GM23338 (cell line): ENCODE data around the gene MARCHF3. TPM values are rescaled to one million over a fixed set of nuclear protein-coding genes. Genes with fewer than 3 reads are reported as not detected.
"Not testable (repeated sequence)": the region's sequence is repeated elsewhere in the genome, so short reads cannot be mapped to it uniquely, and the experiment has no call there.

Experiments
- ATAC-seq: fragments of 200-7000 bp; cut with Tn5 transposase; 3 replicates; pipeline ENCODE4 v1.9.1; 2020
- DNase-seq: peaks from one replicate; pipeline ENCODE4 v3.0.0-alpha.2; 2015; ENCODE audit warnings: low spot score
- H2AFZ ChIP-seq: fragments of 200-600 bp; sonication (generic); 2 replicates; pipeline ENCODE4 v1.8.0; 2016; ENCODE audit warnings: antibody characterized with exemption, mild to moderate bottlenecking, moderate library complexity
- H3F3A ChIP-seq: fragments of 200-600 bp; sonication (generic); replicated peaks from 2 replicates; pipeline ENCODE4 v1.8.0; 2017; ENCODE audit warnings: antibody characterized with exemption, mixed run types, low read depth
- H3K27ac ChIP-seq: fragments of 200-600 bp; sonication (generic); 2 replicates; pipeline ENCODE4 v1.6.1; 2016; ENCODE audit warnings: low read depth
- H3K27me3 ChIP-seq: fragments of 200-600 bp; sonication (generic); 2 replicates; pipeline ENCODE4 v1.8.0; 2016; ENCODE audit warnings: mild to moderate bottlenecking, mixed run types, moderate library complexity; ENCODE audit not compliant: insufficient read depth
- H3K36me3 ChIP-seq: fragments of 200-600 bp; sonication (generic); 2 replicates; pipeline ENCODE4 v1.8.0; 2016; ENCODE audit warnings: mild to moderate bottlenecking; ENCODE audit not compliant: insufficient read depth
- H3K4me1 ChIP-seq: fragments of 200-600 bp; sonication (generic); 2 replicates; pipeline ENCODE4 v1.8.0; 2016; ENCODE audit warnings: mild to moderate bottlenecking, moderate library complexity; ENCODE audit not compliant: insufficient read depth
- H3K4me2 ChIP-seq: fragments of 200-600 bp; sonication (generic); 2 replicates; pipeline ENCODE4 v1.7.1; 2017; ENCODE audit warnings: mixed run types
- H3K4me3 ChIP-seq: fragments of 200-600 bp; sonication (generic); 2 replicates; pipeline ENCODE4 v1.6.1; 2016; ENCODE audit warnings: mixed run types
- H3K79me2 ChIP-seq: fragments of 200-600 bp; sonication (generic); replicated peaks from 2 replicates; pipeline ENCODE4 v1.8.0; 2017; ENCODE audit warnings: mild to moderate bottlenecking; ENCODE audit not compliant: insufficient read depth
- H3K9me2 ChIP-seq: fragments of 200-600 bp; sonication (generic); 2 replicates; pipeline ENCODE4 v1.8.0; 2017; ENCODE audit not compliant: insufficient read depth
- H4K20me1 ChIP-seq: fragments of 200-600 bp; sonication (generic); replicated peaks from 2 replicates; pipeline ENCODE4 v1.8.0; 2017; ENCODE audit warnings: mild to moderate bottlenecking; ENCODE audit not compliant: insufficient read depth
- H3K27ac Mint-ChIP-seq: 2 replicates; pipeline ENCODE4 v1.8.0; 2020; ENCODE audit warnings: inconsistent platforms, mild to moderate bottlenecking, moderate library complexity, mixed read lengths
- H3K27me3 Mint-ChIP-seq: 3 replicates; pipeline ENCODE4 v1.8.0; 2022; ENCODE audit warnings: low read depth, mild to moderate bottlenecking, moderate library complexity, mixed read lengths, inconsistent platforms; ENCODE audit not compliant: insufficient read depth, poor library complexity
- H3K36me3 Mint-ChIP-seq: 3 replicates; pipeline ENCODE4 v1.8.0; 2021; ENCODE audit warnings: low read depth, mild to moderate bottlenecking, inconsistent platforms, moderate library complexity, mixed read lengths
- H3K4me1 Mint-ChIP-seq: 3 replicates; pipeline ENCODE4 v1.8.0; 2020; ENCODE audit warnings: mild to moderate bottlenecking, inconsistent platforms, mixed read lengths
- H3K4me3 Mint-ChIP-seq: 3 replicates; pipeline ENCODE4 v1.8.0; 2021; ENCODE audit warnings: moderate library complexity, mild to moderate bottlenecking, inconsistent platforms, mixed read lengths
- H3K9me3 Mint-ChIP-seq: 3 replicates; pipeline ENCODE4 v1.8.0; 2020; ENCODE audit warnings: moderate library complexity, mild to moderate bottlenecking, inconsistent platforms, mixed read lengths
- CREB1 ChIP-seq: fragments of 250-450 bp; sonication (Bioruptor Pico); IDR thresholded peaks from 2 replicates; pipeline ENCODE4 v1.5.0; 2020; ENCODE audit warnings: low read depth, mild to moderate bottlenecking, moderate library complexity
- NANOG ChIP-seq: IDR thresholded peaks from 2 replicates; pipeline ENCODE4 v1.6.1; 2016; ENCODE audit warnings: antibody characterized with exemption, borderline replicate concordance
- POLR2AphosphoS5 ChIP-seq: IDR thresholded peaks from 2 replicates; pipeline ENCODE4 v1.6.1; 2016; ENCODE audit warnings: antibody characterized with exemption, low read depth
- polyA plus RNA-seq: library from polyadenylated mRNA; unstranded; fragments of >200 nt; fragmentation: Nextera tagmentation; extraction: Ambion mirVana; gene quantifications from 2 replicates; pipeline ENCODE4 v1.2.1, GENCODE V29; 2016
- total RNA-seq: library from RNA; depleted of rRNA; stranded (reverse); fragments of >200 nt; shearing (Covaris generic); gene quantifications from 2 replicates; pipeline ENCODE4 v1.2.3, GENCODE V29; 2014
- TF ChIP-seq, protein P1 (sequence below): IDR thresholded peaks from one replicate; pipeline ENCODE4 v1.6.1; 2018; ENCODE audit warnings: antibody characterized with exemption; ENCODE audit not compliant: unreplicated experiment

Gene MARCHF3
- total and polyA plus RNA-seq, 2 experiments from 2014 or later: 7.0 to 12.7 TPM

DNA sequence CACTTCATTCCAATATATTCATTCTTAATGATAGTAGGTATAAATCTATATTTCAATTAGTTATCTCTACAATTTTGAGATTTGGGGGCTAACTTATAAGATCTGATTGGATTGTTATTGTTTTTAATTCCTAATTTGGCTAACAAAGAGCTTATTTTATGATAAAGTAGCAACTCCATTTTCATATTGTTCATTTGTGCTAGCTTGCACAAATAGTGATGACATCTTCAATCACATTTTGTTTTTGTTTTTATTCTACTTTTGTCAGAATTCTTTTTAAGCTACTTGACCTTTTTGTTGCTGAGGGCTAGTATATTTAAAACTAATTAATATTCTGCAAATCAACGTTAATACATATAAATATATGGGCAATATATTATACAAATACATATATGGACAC, 22.8 kb downstream of the MARCHF3 start:
- Histone ChIP-seq H2AFZ (no peak overlapping the region), H3K9me2 (no peaks in the 10 kb centered on the region), H3F3A (no peaks in the 10 kb centered on the region), H3K36me3 (no peaks in the 10 kb centered on the region), H3K4me2 (no peak overlapping the region), H3K4me3 (no peak overlapping the region), H3K27ac (no peak overlapping the region), H4K20me1 (no peaks in the 10 kb centered on the region), H3K4me1 (no peaks in the 10 kb centered on the region; the same call in 1 of the 2 replicates), H3K79me2 (no peaks in the 10 kb centered on the region; the same call in 1 of the 2 replicates), H3K27me3 (no peaks in the 10 kb centered on the region)
- Mint-ChIP-seq H3K36me3 (no peaks in the 10 kb centered on the region; the same call in 2 of the 3 replicates), H3K9me3 (no peaks in the 10 kb centered on the region), H3K27ac (no peak overlapping the region), H3K4me3 (no peak overlapping the region), H3K27me3 (peaks cover 4% of the 10 kb centered on the region), H3K4me1 (peaks cover 14% of the 10 kb centered on the region)
- DNase-seq: no peak
- TF ChIP-seq CREB1 (no peak), NANOG (no peak)
- ATAC-seq: no peak

DNA sequence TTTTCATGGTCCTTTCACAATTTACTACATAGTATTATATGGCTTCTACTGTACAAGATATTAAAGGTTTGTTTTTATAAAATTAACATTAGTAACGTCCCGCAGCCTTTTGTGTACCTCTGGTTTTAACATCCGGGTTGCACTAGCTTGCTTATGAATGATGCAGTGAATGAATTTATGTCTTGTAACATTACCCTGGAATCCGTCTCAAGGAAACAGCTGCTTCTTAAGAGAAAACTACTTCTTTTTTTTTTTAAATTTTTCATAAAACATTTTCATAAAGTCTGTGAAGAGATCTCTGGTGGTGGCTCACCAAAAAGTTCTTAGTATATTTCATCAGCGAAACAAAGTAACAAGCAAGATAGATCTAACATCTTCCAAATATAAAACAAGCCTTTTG, 23.6 kb downstream of the MARCHF3 start:
- no peaks in the 10 kb centered on the region for H3K27me3 ChIP-seq
- no peaks in the 10 kb centered on the region for H4K20me1 ChIP-seq
- Mint-ChIP-seq H3K27ac (no peak overlapping the region), H3K36me3 (no peaks in the 10 kb centered on the region; the same call in 2 of the 3 replicates), H3K9me3 (no peaks in the 10 kb centered on the region), H3K4me3 (no peak overlapping the region), H3K4me1 (peaks cover 14% of the 10 kb centered on the region), H3K27me3 (peaks cover 4% of the 10 kb centered on the region)
- no peaks in the 10 kb centered on the region for H3F3A ChIP-seq
- no peak overlapping the region for H2AFZ ChIP-seq
- H3K9me2 ChIP-seq: no peaks in the 10 kb centered on the region
- H3K4me1 ChIP-seq: no peaks in the 10 kb centered on the region; the same call in 1 of the 2 replicates
- no peak overlapping the region for H3K4me3 ChIP-seq
- no peak overlapping the region for H3K4me2 ChIP-seq
- H3K27ac ChIP-seq: no peak overlapping the region
- ATAC-seq (no peak), DNase-seq (no peak)
- TF ChIP-seq POLR2AphosphoS5: no peak
- H3K36me3 ChIP-seq: no peaks in the 10 kb centered on the region
- H3K79me2 ChIP-seq: no peaks in the 10 kb centered on the region

DNA sequence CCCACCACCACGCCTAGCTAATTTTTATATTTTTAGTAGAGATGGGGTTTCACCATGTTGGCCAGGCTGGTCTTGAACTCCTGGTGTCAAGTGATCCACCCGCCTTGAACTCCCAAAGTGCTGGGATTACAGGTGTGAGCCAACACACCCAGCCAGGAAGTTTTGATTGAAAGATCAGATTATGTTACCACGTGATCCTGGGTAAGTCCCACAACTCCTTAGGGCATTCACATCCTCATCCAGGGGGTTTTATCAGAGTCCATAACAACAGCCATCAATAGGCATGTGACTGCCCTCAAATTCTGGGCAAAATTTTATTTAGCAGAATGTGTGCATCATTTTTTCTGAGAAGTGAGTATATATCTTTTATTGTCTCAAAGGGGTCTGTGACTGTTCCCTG, 25.1 kb downstream of the MARCHF3 start:
- H3K36me3 Mint-ChIP-seq: not testable (repeated sequence)

DNA sequence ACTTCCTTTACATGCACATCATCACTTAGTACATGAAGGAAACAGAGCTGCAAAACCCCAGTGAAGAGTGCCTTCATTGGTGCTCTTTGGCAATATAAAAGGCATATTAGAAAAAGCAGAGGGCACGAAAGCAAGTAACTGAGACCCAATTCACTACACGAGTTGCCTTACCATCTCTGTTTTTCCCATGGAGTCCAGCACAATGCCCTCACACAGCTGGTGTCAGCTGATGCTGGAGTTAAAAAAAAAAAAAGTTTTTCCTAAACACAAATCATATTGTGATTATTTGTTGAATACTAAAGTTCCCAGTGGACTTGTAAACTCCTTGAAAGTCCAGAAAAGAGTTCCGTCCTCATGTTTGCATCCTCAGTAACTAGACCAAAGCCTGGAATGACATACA, 25.6 kb downstream of the MARCHF3 start:
- Mint-ChIP-seq H3K36me3 (no peaks in the 10 kb centered on the region; the same call in 2 of the 3 replicates), H3K9me3 (no peaks in the 10 kb centered on the region), H3K27me3 (peaks cover 4% of the 10 kb centered on the region), H3K4me3 (no peak overlapping the region), H3K4me1 (peaks cover 13% of the 10 kb centered on the region), H3K27ac (no peak overlapping the region)
- Histone ChIP-seq H3K4me2 (no peak overlapping the region), H3K27me3 (no peaks in the 10 kb centered on the region), H3K27ac (no peak overlapping the region), H3K36me3 (no peaks in the 10 kb centered on the region), H3K4me3 (no peak overlapping the region), H3F3A (no peaks in the 10 kb centered on the region), H3K4me1 (no peaks in the 10 kb centered on the region; the same call in 1 of the 2 replicates), H3K9me2 (no peaks in the 10 kb centered on the region), H2AFZ (no peak overlapping the region), H4K20me1 (0 out of 2 replicates have a peak, but pooled peaks cover 3% of the 10 kb centered on the region), H3K79me2 (no peaks in the 10 kb centered on the region)
- DNase-seq (no peak), ATAC-seq (no peak)
- TF ChIP-seq POLR2AphosphoS5: no peak
- TF ChIP-seq, protein P1, sequence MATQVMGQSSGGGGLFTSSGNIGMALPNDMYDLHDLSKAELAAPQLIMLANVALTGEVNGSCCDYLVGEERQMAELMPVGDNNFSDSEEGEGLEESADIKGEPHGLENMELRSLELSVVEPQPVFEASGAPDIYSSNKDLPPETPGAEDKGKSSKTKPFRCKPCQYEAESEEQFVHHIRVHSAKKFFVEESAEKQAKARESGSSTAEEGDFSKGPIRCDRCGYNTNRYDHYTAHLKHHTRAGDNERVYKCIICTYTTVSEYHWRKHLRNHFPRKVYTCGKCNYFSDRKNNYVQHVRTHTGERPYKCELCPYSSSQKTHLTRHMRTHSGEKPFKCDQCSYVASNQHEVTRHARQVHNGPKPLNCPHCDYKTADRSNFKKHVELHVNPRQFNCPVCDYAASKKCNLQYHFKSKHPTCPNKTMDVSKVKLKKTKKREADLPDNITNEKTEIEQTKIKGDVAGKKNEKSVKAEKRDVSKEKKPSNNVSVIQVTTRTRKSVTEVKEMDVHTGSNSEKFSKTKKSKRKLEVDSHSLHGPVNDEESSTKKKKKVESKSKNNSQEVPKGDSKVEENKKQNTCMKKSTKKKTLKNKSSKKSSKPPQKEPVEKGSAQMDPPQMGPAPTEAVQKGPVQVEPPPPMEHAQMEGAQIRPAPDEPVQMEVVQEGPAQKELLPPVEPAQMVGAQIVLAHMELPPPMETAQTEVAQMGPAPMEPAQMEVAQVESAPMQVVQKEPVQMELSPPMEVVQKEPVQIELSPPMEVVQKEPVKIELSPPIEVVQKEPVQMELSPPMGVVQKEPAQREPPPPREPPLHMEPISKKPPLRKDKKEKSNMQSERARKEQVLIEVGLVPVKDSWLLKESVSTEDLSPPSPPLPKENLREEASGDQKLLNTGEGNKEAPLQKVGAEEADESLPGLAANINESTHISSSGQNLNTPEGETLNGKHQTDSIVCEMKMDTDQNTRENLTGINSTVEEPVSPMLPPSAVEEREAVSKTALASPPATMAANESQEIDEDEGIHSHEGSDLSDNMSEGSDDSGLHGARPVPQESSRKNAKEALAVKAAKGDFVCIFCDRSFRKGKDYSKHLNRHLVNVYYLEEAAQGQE: no peak

More for the DNA sequence above, 25.1 kb downstream of the MARCHF3 start:
- not testable (repeated sequence) for H3K27me3 Mint-ChIP-seq, DNase-seq, H2AFZ ChIP-seq, H3K79me2 ChIP-seq, H3K36me3 ChIP-seq, H3K27me3 ChIP-seq, ATAC-seq, H3K9me2 ChIP-seq, H3K4me3 ChIP-seq, H4K20me1 ChIP-seq, H3K4me3 Mint-ChIP-seq, H3K27ac Mint-ChIP-seq, H3K9me3 Mint-ChIP-seq, H3K4me1 ChIP-seq, H3K4me2 ChIP-seq, H3K27ac ChIP-seq, H3F3A ChIP-seq
- H3K4me1 Mint-ChIP-seq: peaks cover 14% of the 10 kb centered on the region
